Left colon (tissue), 2 donors: Measurements from ENCODE around the gene RAB1B. TPM values are rescaled to one million over a fixed set of nuclear protein-coding genes. Genes with fewer than 3 reads are reported as not detected.
"Not testable (repeated sequence)": the region's sequence is repeated elsewhere in the genome, so short reads cannot be mapped to it uniquely, and the experiment has no call there.

Experiments used
- ATAC-seq: fragments of 200-7000 bp; cut with Tn5 transposase; one replicate; pipeline ENCODE4 v1.9.1; 2020; ENCODE audit warnings: mild to moderate bottlenecking, moderate library complexity
- DNase-seq, 2 donors: peaks; one replicate each; pipeline ENCODE4 v3.0.0-alpha.2; 2020
- intact Hi-C, 2 donors: fragments of 100-400 bp; cut with DNase I in 1 of 2; cut with micrococcal nuclease in 1 of 2; formaldehyde crosslinking; loops; one replicate each; pipeline versions ENCODE4 v1.11.2 to v1.14.0; 2022; cut with DNase I, micrococcal nuclease
- total RNA-seq, 2 donors: library from RNA; stranded (reverse); fragmentation: NEBNext Ultra II Directional; extraction: Animal tissue kit (Norgen Biotek cat#: 25700); gene quantifications; one replicate each; pipeline ENCODE4 v1.2.1, GENCODE V29; 2021
- donor health status: DM: no; HTN: no; CAD: no.
- donor health status: DM: yes; HTN: yes; CAD: no.

The RAB1B gene
- total RNA-seq, 2 donors from 2014 or later, result 208 to 210 TPM

GRCh38 chr11:66291706-66292542 lies 23.5 kb downstream of the RAB1B start, which contains the start of gene TMEM151A:
TSS of gene TMEM151A (plus strand) at chr11:66291894. CDS start at chr11:66292014, 120 bp downstream.
- peak in 1 of 2 donors; percentile 49 for DNase-seq
- no peak for ATAC-seq
- intact Hi-C loops, result no loop called here

- intact Hi-C loops, result no loop called here
- ATAC-seq (no peak), DNase-seq (no peak)
Measured at GRCh38 chr11:66292543-66293332, 24.3 kb downstream of the RAB1B start.

GRCh38 chr11:66293352-66293751 lies 24.9 kb downstream of the RAB1B start:
- intact Hi-C loops, result no loop called here
- DNase-seq (no peak), ATAC-seq (no peak)

GRCh38 chr11:66293777-66294625 lies 25.6 kb downstream of the RAB1B start:
- ATAC-seq (no peak), DNase-seq (no peak)
- intact Hi-C loops, result no loop called here

- ATAC-seq (no peak), DNase-seq (no peak)
- intact Hi-C loops, result no loop called here
Measured at GRCh38 chr11:66294626-66295620, 26.5 kb downstream of the RAB1B start.

GRCh38 chr11:66297610-66298009 lies 29.2 kb downstream of the RAB1B start:
- ATAC-seq (no peak), DNase-seq (no peak)
- intact Hi-C loops, result no loop called here

GRCh38 chr11:66299186-66299585 lies 30.7 kb downstream of the RAB1B start:
- DNase-seq (no peak), ATAC-seq (no peak)
- intact Hi-C loops, result no loop called here

- no peak for DNase-seq
- intact Hi-C loops, result no loop called here
- ATAC-seq, result no peak
Measured at GRCh38 chr11:66302656-66303055, 34.2 kb downstream of the RAB1B start.

- intact Hi-C loops, result no loop called here
- no peak for ATAC-seq
- DNase-seq, result no peak
Measured at GRCh38 chr11:66309475-66309874, 41.0 kb downstream of the RAB1B start.

- no peak for DNase-seq
- ATAC-seq, result no peak
- intact Hi-C loops, result no loop called here
Measured at GRCh38 chr11:66310324-66310723, 41.9 kb downstream of the RAB1B start.

- ATAC-seq, DNase-seq, intact Hi-C loops: not testable (repeated sequence)
Measured at GRCh38 chr11:66310803-66311440, 42.5 kb downstream of the RAB1B start.

GRCh38 chr11:66311470-66311964 lies 43.1 kb downstream of the RAB1B start:
- intact Hi-C loops, result no loop called here
- ATAC-seq, result no peak
- DNase-seq, result no peak

GRCh38 chr11:66311965-66312548 lies 43.6 kb downstream of the RAB1B start:
- ATAC-seq (peak; percentile 78), DNase-seq (peak; percentile 92 to 96)
- intact Hi-C loops, result no loop called here

GRCh38 chr11:66312549-66313320 lies 44.3 kb downstream of the RAB1B start:
- intact Hi-C loops, result no loop called here
- DNase-seq (peak; percentile 99 to 100), ATAC-seq (peak; percentile 81)

GRCh38 chr11:66313321-66314185 lies 45.1 kb downstream of the RAB1B start:
- intact Hi-C loops, result no loop called here
- ATAC-seq, result no peak
- DNase-seq, result peak in 1 of 2 donors; percentile 54
